ENCODE measurements around the gene RTCB.

Gene RTCB

DNA sequence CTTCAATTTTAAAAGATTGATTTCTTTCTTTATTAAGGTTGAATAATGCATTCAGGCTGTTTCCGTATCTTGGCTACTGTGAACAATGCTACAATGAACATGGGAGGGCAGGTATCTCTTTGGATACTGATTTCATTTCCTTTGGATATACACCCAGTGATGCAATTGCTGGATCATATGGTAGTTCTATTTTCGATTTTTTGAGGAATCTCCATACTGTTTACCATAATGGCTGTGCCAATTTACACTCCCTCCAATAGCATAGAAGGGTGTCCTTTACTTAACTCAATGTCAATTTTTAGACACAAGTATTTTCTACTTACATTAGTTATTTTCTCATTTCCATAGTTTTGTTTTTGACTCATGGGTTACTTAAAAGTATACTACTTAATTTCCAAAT, 8.0 kb downstream of the RTCB start:
- TF ChIP-seq FOXP2 (optimal IDR thresholded peaks at IDR 0.05; ENCODE audit: borderline replicate concordance, extremely low read depth, extremely low read length, insufficient read depth) (no peak), POLR2AphosphoS5 (IDR thresholded peaks at IDR 0.05; ENCODE audit: low read depth, low read length) (no peak), TAF1 (IDR thresholded peaks at IDR 0.05; ENCODE audit: borderline replicate concordance, insufficient read depth, low read length) (no peak)

DNA sequence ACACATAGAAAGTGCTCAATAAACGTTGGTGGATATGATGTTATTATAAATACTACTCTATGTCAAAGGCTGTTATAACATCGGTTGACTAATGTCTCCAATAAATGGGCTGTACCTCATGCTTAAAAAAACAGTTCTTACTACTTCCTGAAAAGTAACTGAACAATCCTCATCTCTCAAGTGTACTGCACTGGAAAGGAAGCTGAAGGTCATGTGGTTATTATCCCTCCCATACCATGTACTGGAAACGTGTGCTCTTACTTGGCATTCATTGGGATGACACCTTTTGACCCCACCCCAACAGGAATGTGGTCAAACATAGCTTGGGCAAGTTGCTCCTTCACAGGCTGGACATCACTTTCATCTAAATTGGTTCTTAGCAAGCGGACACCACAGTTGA, 10.6 kb downstream of the RTCB start:
- TF ChIP-seq, protein P1, sequence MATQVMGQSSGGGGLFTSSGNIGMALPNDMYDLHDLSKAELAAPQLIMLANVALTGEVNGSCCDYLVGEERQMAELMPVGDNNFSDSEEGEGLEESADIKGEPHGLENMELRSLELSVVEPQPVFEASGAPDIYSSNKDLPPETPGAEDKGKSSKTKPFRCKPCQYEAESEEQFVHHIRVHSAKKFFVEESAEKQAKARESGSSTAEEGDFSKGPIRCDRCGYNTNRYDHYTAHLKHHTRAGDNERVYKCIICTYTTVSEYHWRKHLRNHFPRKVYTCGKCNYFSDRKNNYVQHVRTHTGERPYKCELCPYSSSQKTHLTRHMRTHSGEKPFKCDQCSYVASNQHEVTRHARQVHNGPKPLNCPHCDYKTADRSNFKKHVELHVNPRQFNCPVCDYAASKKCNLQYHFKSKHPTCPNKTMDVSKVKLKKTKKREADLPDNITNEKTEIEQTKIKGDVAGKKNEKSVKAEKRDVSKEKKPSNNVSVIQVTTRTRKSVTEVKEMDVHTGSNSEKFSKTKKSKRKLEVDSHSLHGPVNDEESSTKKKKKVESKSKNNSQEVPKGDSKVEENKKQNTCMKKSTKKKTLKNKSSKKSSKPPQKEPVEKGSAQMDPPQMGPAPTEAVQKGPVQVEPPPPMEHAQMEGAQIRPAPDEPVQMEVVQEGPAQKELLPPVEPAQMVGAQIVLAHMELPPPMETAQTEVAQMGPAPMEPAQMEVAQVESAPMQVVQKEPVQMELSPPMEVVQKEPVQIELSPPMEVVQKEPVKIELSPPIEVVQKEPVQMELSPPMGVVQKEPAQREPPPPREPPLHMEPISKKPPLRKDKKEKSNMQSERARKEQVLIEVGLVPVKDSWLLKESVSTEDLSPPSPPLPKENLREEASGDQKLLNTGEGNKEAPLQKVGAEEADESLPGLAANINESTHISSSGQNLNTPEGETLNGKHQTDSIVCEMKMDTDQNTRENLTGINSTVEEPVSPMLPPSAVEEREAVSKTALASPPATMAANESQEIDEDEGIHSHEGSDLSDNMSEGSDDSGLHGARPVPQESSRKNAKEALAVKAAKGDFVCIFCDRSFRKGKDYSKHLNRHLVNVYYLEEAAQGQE (IDR thresholded peaks at IDR 0.05; ENCODE audit: insufficient read depth in 1 of 2, low read depth in 2 of 2, low read length in 2 of 2) = no peak
- TF ChIP-seq TAF1 (IDR thresholded peaks at IDR 0.05; ENCODE audit: borderline replicate concordance, insufficient read depth, low read length) (no peak), FOXP2 (optimal IDR thresholded peaks at IDR 0.05; ENCODE audit: borderline replicate concordance, extremely low read depth, extremely low read length, insufficient read depth) (no peak), SIN3A (IDR thresholded peaks at IDR 0.05; ENCODE audit: borderline replicate concordance, insufficient read depth, low read length) (no peak), POLR2AphosphoS5 (IDR thresholded peaks at IDR 0.05; ENCODE audit: low read depth, low read length) (no peak)

DNA sequence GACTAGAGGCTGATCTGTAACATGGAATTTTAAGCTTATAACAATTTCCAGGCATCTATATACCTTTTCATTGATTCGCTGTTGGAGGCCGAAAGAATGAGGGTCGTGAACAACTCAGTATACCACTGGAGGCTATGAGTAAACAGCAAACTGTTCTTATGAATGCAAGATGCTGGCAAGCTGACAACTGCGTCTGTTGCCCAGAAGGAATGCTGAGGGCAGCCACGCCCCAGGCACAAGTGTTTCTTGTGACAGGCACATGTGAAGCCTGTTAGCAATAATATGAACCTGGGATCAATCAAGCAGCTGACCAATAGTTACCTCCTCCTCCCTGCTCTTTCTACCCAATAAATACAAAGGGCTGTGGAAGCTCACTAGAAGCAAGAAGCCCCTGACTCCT, 15.3 kb downstream of the RTCB start:
- TF ChIP-seq, protein P1 (IDR thresholded peaks at IDR 0.05; ENCODE audit: insufficient read depth in 1 of 2, low read depth in 2 of 2, low read length in 2 of 2) = no peak
- TF ChIP-seq SIN3A (IDR thresholded peaks at IDR 0.05; ENCODE audit: borderline replicate concordance, insufficient read depth, low read length) = no peak
- TF ChIP-seq TAF1 (IDR thresholded peaks at IDR 0.05; ENCODE audit: borderline replicate concordance, insufficient read depth, low read length) = no peak
- TF ChIP-seq POLR2AphosphoS5 (IDR thresholded peaks at IDR 0.05; ENCODE audit: low read depth, low read length) = no peak
- no peak for TF ChIP-seq FOXP2 (optimal IDR thresholded peaks at IDR 0.05; ENCODE audit: borderline replicate concordance, extremely low read depth, extremely low read length, insufficient read depth)

DNA sequence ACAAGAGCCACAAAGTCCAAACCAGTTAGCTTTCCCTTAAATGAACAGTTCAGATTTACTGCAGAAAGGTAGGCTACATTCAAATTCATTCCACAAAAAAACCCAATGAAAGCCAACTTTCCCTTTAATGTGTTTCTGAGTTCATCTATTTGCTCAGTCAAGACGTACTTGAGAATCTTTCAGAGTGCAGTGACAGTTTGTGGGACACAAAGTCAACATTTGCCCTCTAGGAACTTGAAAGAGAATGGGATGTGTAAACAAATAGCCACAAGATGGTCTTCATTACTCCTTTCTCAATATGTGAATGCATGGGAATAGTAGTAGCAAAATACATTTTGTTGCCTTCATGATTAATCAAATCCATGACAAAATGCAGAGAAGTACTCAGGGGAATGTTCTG, 15.8 kb downstream of the RTCB start:
- TF ChIP-seq TAF1 (IDR thresholded peaks at IDR 0.05; ENCODE audit: borderline replicate concordance, insufficient read depth, low read length) = no peak
- TF ChIP-seq, protein P1 (IDR thresholded peaks at IDR 0.05; ENCODE audit: insufficient read depth in 1 of 2, low read depth in 2 of 2, low read length in 2 of 2) = no peak
- no peak for TF ChIP-seq POLR2AphosphoS5 (IDR thresholded peaks at IDR 0.05; ENCODE audit: low read depth, low read length)
- no peak for TF ChIP-seq FOXP2 (optimal IDR thresholded peaks at IDR 0.05; ENCODE audit: borderline replicate concordance, extremely low read depth, extremely low read length, insufficient read depth)
- TF ChIP-seq SIN3A (IDR thresholded peaks at IDR 0.05; ENCODE audit: borderline replicate concordance, insufficient read depth, low read length) = no peak

DNA sequence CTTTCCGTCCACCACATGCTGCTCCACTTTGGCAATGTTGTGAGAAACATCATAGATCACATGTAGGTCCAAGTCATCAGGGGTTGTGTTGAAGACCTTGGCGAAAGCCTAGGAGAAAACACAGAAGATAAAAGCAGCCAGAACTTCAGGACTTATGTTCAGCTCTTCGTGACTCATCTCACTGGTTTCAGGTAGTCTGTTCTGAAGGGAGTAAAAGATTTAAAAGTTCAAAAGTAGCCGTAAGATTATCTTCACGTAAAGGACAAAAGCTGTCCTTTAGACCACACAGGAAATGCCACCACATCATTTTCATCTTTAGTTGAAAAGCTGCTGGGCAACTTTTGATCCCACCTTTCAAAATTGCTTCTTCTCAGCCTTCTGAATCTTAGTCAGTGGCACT, 16.9 kb downstream of the RTCB start:
- TF ChIP-seq FOXP2 (optimal IDR thresholded peaks at IDR 0.05; ENCODE audit: borderline replicate concordance, extremely low read depth, extremely low read length, insufficient read depth) (no peak), SIN3A (IDR thresholded peaks at IDR 0.05; ENCODE audit: borderline replicate concordance, insufficient read depth, low read length) (no peak), POLR2AphosphoS5 (IDR thresholded peaks at IDR 0.05; ENCODE audit: low read depth, low read length) (no peak), TAF1 (IDR thresholded peaks at IDR 0.05; ENCODE audit: borderline replicate concordance, insufficient read depth, low read length) (no peak)
- TF ChIP-seq, protein P1 (IDR thresholded peaks at IDR 0.05; ENCODE audit: insufficient read depth in 1 of 2, low read depth in 2 of 2, low read length in 2 of 2) = no peak

Data from PFSK-1 (cell line).